SK-N-SH (cell line): ENCODE data around the gene KIFC3. TPM values are rescaled to one million over a fixed set of nuclear protein-coding genes. Genes with fewer than 3 reads are reported as not detected.
"Not testable (repeated sequence)": the region's sequence is repeated elsewhere in the genome, so short reads cannot be mapped to it uniquely, and the experiment has no call there.

Experiments used
- CTCF ChIA-PET: fragments of 300-600, 350-600 bp; formaldehyde crosslinking; extraction: SDS; loops from one replicate; lab custom pipeline; 2021; lab: Yijun Ruan, JAX
- POLR2A ChIA-PET: fragments of 350-600 bp; sonication (Branson Sonifier 250); formaldehyde crosslinking; extraction: SDS; loops from one replicate; lab custom pipeline; 2020; ENCODE audit warnings: antibody characterized with exemption, inconsistent platforms; lab: Yijun Ruan, JAX
- DNase-seq: peaks from one replicate; pipeline ENCODE4 v3.0.0; 2012
- H2AFZ ChIP-seq: fragments of 200-600 bp; sonication (generic); 2 replicates; pipeline ENCODE4 v1.8.1; 2016; ENCODE audit warnings: antibody characterized with exemption, mild to moderate bottlenecking, low read depth
- H3F3A ChIP-seq: fragments of 200-600 bp; sonication (generic); replicated peaks from 2 replicates; pipeline ENCODE3; 2016; ENCODE audit warnings: antibody characterized with exemption, mild to moderate bottlenecking; ENCODE audit not compliant: insufficient read depth
- H3K27ac ChIP-seq, 2 experiments: fragments of 200-500 bp in 1 of 2; fragments of 200-600 bp in 1 of 2; sonication (Bioruptor generic) in 1 of 2; sonication (generic), shearing (Covaris generic) in 1 of 2; 2 replicates each; pipeline versions ENCODE4 v1.5.1 to v1.6.1; 2014 to 2016; ENCODE audit warnings: low read depth in 2 of 2, inconsistent platforms in 1 of 2, low read length in 1 of 2, mild to moderate bottlenecking in 1 of 2, mixed read lengths in 1 of 2
- H3K27me3 ChIP-seq: fragments of 200-600 bp; sonication (generic), shearing (Covaris generic); 2 replicates; pipeline ENCODE4 v1.6.1; 2016; ENCODE audit warnings: mixed run types; ENCODE audit not compliant: insufficient read depth
- H3K36me3 ChIP-seq, 2 experiments: fragments of 200-500 bp in 1 of 2; fragments of 200-600 bp in 1 of 2; sonication (Bioruptor generic) in 1 of 2; sonication (generic) in 1 of 2; replicated peaks in 1 of 2; 2 replicates each; pipeline versions ENCODE3 to v1.5.1; 2014 to 2016; ENCODE audit warnings: low read length in 1 of 2, mild to moderate bottlenecking in 1 of 2; ENCODE audit not compliant: insufficient read depth in 2 of 2, control insufficient read depth in 1 of 2
- H3K4me1 ChIP-seq, 2 experiments: fragments of 200-500 bp in 1 of 2; fragments of 200-600 bp in 1 of 2; sonication (Bioruptor generic) in 1 of 2; sonication (generic), shearing (Covaris generic) in 1 of 2; 2 replicates each; pipeline versions ENCODE4 v1.5.1 to v1.6.1; 2014 to 2016; ENCODE audit warnings: low read depth in 1 of 2, low read length in 1 of 2, mixed run types in 1 of 2; ENCODE audit not compliant: insufficient read depth in 2 of 2, control insufficient read depth in 1 of 2
- H3K4me2 ChIP-seq: fragments of 200-600 bp; sonication (generic), shearing (Covaris generic); 2 replicates; pipeline ENCODE4 v1.6.1; 2017; ENCODE audit warnings: mixed run types
- H3K4me3 ChIP-seq, 2 experiments: fragments of 200-500 bp in 1 of 2; fragments of 200-600 bp in 1 of 2; sonication (Bioruptor generic) in 1 of 2; sonication (generic), shearing (Covaris generic) in 1 of 2; 2 replicates each; pipeline versions ENCODE4 v1.5.1 to v1.8.1; 2014 to 2016; ENCODE audit warnings: low read depth in 2 of 2, inconsistent platforms in 1 of 2, low read length in 1 of 2, mild to moderate bottlenecking in 1 of 2, mixed read lengths in 1 of 2, moderate library complexity in 1 of 2
- H3K79me2 ChIP-seq: fragments of 200-600 bp; sonication (generic); 2 replicates; pipeline ENCODE4 v1.8.1; 2017; ENCODE audit warnings: mild to moderate bottlenecking; ENCODE audit not compliant: insufficient read depth
- H3K9ac ChIP-seq: fragments of 200-600 bp; sonication (generic); 2 replicates; pipeline ENCODE4 v1.6.1; 2017; ENCODE audit warnings: mixed run types
- H3K9me2 ChIP-seq: fragments of 200-600 bp; sonication (generic); 2 replicates; pipeline ENCODE4 v1.6.1; 2017; ENCODE audit warnings: mixed run types
- H3K9me3 ChIP-seq: fragments of 200-600 bp; sonication (generic); 2 replicates; pipeline ENCODE4 v1.6.1; 2017; ENCODE audit warnings: mixed run types, mild to moderate bottlenecking, moderate library complexity
- H4K20me1 ChIP-seq: fragments of 200-600 bp; sonication (generic); 2 replicates; pipeline ENCODE4 v1.6.1; 2017; ENCODE audit warnings: mild to moderate bottlenecking, mixed run types; ENCODE audit not compliant: insufficient read depth
- CHD2 ChIP-seq: fragments of 150-350 bp; IDR thresholded peaks from 2 replicates; pipeline ENCODE4 v1.6.1; 2018; ENCODE audit warnings: low read length; ENCODE audit not compliant: partially characterized antibody
- CTCF ChIP-seq: fragments of 200-600 bp; sonication (generic); IDR thresholded peaks from 2 replicates; pipeline ENCODE4 v1.6.1; 2017; ENCODE audit warnings: antibody characterized with exemption, mild to moderate bottlenecking, moderate library complexity
- ELF1 ChIP-seq: IDR thresholded peaks from 2 replicates; pipeline ENCODE4 v1.4.0; 2012
- EZH2phosphoT487 ChIP-seq: fragments of 200-600 bp; sonication (generic); IDR thresholded peaks from 2 replicates; pipeline ENCODE4 v1.6.1; 2017; ENCODE audit warnings: low read depth, mixed run types, mild to moderate bottlenecking, antibody characterized with exemption, moderate library complexity, borderline replicate concordance
- FOXJ3 ChIP-seq: sonication (generic); formaldehyde crosslinking; IDR thresholded peaks from 2 replicates; pipeline ENCODE4 v1.5.1; 2020; ENCODE audit warnings: mild to moderate bottlenecking, missing genetic modification reagents
- GABPA ChIP-seq: IDR thresholded peaks from 2 replicates; pipeline ENCODE4 v1.4.0; 2012; ENCODE audit warnings: low read depth, mild to moderate bottlenecking
- MEF2A ChIP-seq: IDR thresholded peaks from 2 replicates; pipeline ENCODE4 v1.4.0; 2012; ENCODE audit warnings: low read depth, borderline replicate concordance
- MXI1 ChIP-seq: IDR thresholded peaks from 2 replicates; pipeline ENCODE4 v1.6.1; 2012; ENCODE audit warnings: mild to moderate bottlenecking, low read depth, low read length, improper control_type of control experiment
- NRF1 ChIP-seq: IDR thresholded peaks from 2 replicates; pipeline ENCODE4 v1.6.1; 2012; ENCODE audit warnings: low read depth, mild to moderate bottlenecking, low read length
- RAD21 ChIP-seq: IDR thresholded peaks from 2 replicates; pipeline ENCODE4 v1.6.1; 2012; ENCODE audit warnings: mild to moderate bottlenecking, low read length
- RCOR1 ChIP-seq: fragments of 150-350 bp; IDR thresholded peaks from 2 replicates; pipeline ENCODE4 v1.6.1; 2017; ENCODE audit warnings: antibody characterized with exemption, low read length
- REST ChIP-seq: IDR thresholded peaks from 2 replicates; pipeline ENCODE4 v1.6.1; 2012; ENCODE audit warnings: mild to moderate bottlenecking, low read depth, low read length, moderate library complexity
- TAF1 ChIP-seq: IDR thresholded peaks from 2 replicates; pipeline ENCODE4 v1.6.1; 2012; ENCODE audit warnings: low read depth, mild to moderate bottlenecking, low read length, moderate library complexity, borderline replicate concordance
- USF1 ChIP-seq: IDR thresholded peaks from 2 replicates; pipeline ENCODE4 v1.4.0; 2012; ENCODE audit warnings: low read depth, borderline replicate concordance
- USF2 ChIP-seq: fragments of 150-350 bp; IDR thresholded peaks from 2 replicates; pipeline ENCODE4 v1.6.1; 2017; ENCODE audit warnings: antibody characterized with exemption, low read length, low read depth, borderline replicate concordance
- YY1 ChIP-seq: IDR thresholded peaks from 2 replicates; pipeline ENCODE4 v1.4.0; 2012; ENCODE audit warnings: low read depth, mild to moderate bottlenecking
- ZBTB33 ChIP-seq: IDR thresholded peaks from 2 replicates; pipeline ENCODE4 v1.4.0; 2012; ENCODE audit warnings: low read depth, borderline replicate concordance
- WGBS: methylation state at CpG from one replicate; pipeline ENCODE4 v1.1.6; 2017; ENCODE audit warnings: low lambda C conversion rate; 5-methylcytosine and 5-hydroxymethylcytosine counted together
- polyA plus RNA-seq, 3 experiments: library from polyadenylated mRNA; depleted of rRNA; stranded (reverse); fragments of >200 nt; gene quantifications; 2 replicates each; pipeline ENCODE4 v1.2.3, GENCODE V29; 2012

KIFC3 gene
- polyA plus RNA-seq, 1 of the 3 experiments (the other 2 are of a cell fraction) = 65.4 TPM

- Histone ChIP-seq H3K27ac (no peak overlapping the region), H3K9me3 (no peaks in the 10 kb centered on the region), H3K27me3 (no peaks in the 10 kb centered on the region), H3K36me3 (peaks cover 3 to 14% of the 10 kb centered on the region in 2 experiments), H3K79me2 (no peaks in the 10 kb centered on the region), H3K4me1 (no peaks in the 10 kb centered on the region; a peak in 1 of 4 replicates), H3F3A (no peaks in the 10 kb centered on the region), H3K4me3 (no peak overlapping the region), H3K4me2 (no peak overlapping the region), H2AFZ (no peak overlapping the region), H3K9ac (no peak overlapping the region), H3K9me2 (no peaks in the 10 kb centered on the region), H4K20me1 (no peaks in the 10 kb centered on the region)
- ChIA-PET POLR2A (no interaction called here), CTCF (no interaction called here)
- TF ChIP-seq CTCF = no peak
- no peak for TF ChIP-seq ELF1
- TF ChIP-seq GABPA = no peak
- TF ChIP-seq ZBTB33 = no peak
- TF ChIP-seq RCOR1 = no peak
- no peak for TF ChIP-seq MXI1
- TF ChIP-seq EZH2phosphoT487 = no peak
- no peak for TF ChIP-seq CHD2
- TF ChIP-seq RAD21 = no peak
- TF ChIP-seq USF1 = no peak
- TF ChIP-seq NRF1 = no peak
- no peak for TF ChIP-seq TAF1
- no peak for TF ChIP-seq FOXJ3 (CRISPR knock-in tag)
- TF ChIP-seq USF2 = no peak
- TF ChIP-seq REST = no peak
- TF ChIP-seq MEF2A = no peak
- TF ChIP-seq YY1 = no peak
- no peak for DNase-seq
- WGBS = 88% methylated on average over 5 of the region's 7 CpGs
Measured at GRCh38 chr16:57747091-57747490, 55.2 kb downstream of the KIFC3 start.

- H3K4me3 ChIP-seq, H3K4me1 ChIP-seq, H3K9me2 ChIP-seq, H3K9ac ChIP-seq, H2AFZ ChIP-seq, DNase-seq, H3K9me3 ChIP-seq, H3F3A ChIP-seq, H3K79me2 ChIP-seq, H4K20me1 ChIP-seq, H3K4me2 ChIP-seq, H3K27ac ChIP-seq, H3K27me3 ChIP-seq, POLR2A ChIA-PET: not testable (repeated sequence)
- CTCF ChIA-PET = interaction anchor here (2.0 kb wide), 1 partner anchor 11 kb away, joined by 10 read pairs; no protein-coding TSS in a partner anchor
- 89% methylated on average over 7 of the region's 7 CpGs for WGBS
- peaks cover 3 to 13% of the 10 kb centered on the region in 2 experiments for H3K36me3 ChIP-seq
Measured at GRCh38 chr16:57746316-57746715, 56.0 kb downstream of the KIFC3 start.
